Measurements from ENCODE around the gene ELAVL3. TPM values are rescaled to one million over a fixed set of nuclear protein-coding genes. Genes with fewer than 3 reads are reported as not detected.

Gene ELAVL3
- total RNA-seq, 1 experiment from 2014 or later, result not detected

GRCh38 chr19:11447347-11448262, 33.2 kb downstream of the ELAVL3 start:
- H3K36me3 ChIP-seq (ENCODE audit: control insufficient read depth, insufficient read depth, low read length), result no peaks in the 10 kb centered on the region; the same call in 1 of the 2 replicates
- no peak for TF ChIP-seq TCF7L2 (IDR thresholded peaks at IDR 0.05; ENCODE audit: low read depth, low read length)
- TF ChIP-seq REST (IDR thresholded peaks at IDR 0.05; ENCODE audit: insufficient read depth in 1 of 2, low read depth in 2 of 2, low read length in 1 of 2), result no peak
- no peak for TF ChIP-seq POLR2AphosphoS5 (IDR thresholded peaks at IDR 0.05; ENCODE audit: low read depth, low read length)
- TF ChIP-seq SIN3A (IDR thresholded peaks at IDR 0.05; ENCODE audit: borderline replicate concordance, insufficient read depth, low read depth, low read length), result no peak
- TF ChIP-seq CTCF (IDR thresholded peaks at IDR 0.05), result no peak
- intact Hi-C loops (cut with micrococcal nuclease; ENCODE audit: unreplicated experiment), result loop anchor here (2.0 kb wide), 1 partner anchor 67 kb away; no protein-coding TSS in a partner anchor

GRCh38 chr19:11446652-11447301, 34.1 kb downstream of the ELAVL3 start:
- intact Hi-C loops (cut with micrococcal nuclease; ENCODE audit: unreplicated experiment), result loop anchor here (2.0 kb wide), 1 partner anchor 66 kb away; no protein-coding TSS in a partner anchor
- Histone ChIP-seq H3K27me3 (ENCODE audit: control insufficient read depth, insufficient read depth, low read length) (no peaks in the 10 kb centered on the region), H3K9me3 (ENCODE audit: control insufficient read depth, insufficient read depth, low read depth, low read length) (no peaks in the 10 kb centered on the region), H3K4me1 (ENCODE audit: control insufficient read depth, insufficient read depth, low read length) (no peaks in the 10 kb centered on the region), H3K27ac (ENCODE audit: low read length) (no peak overlapping the region), H3K36me3 (ENCODE audit: control insufficient read depth, insufficient read depth, low read length) (no peaks in the 10 kb centered on the region; the same call in 1 of the 2 replicates), H3K4me3 (ENCODE audit: low read depth in 2 of 2, low read length in 2 of 2) (no peak overlapping the region)
- in situ Hi-C loops (cut with HindIII; ENCODE audit: low pct_unique_long_range_greater_than_20kb, low sequenced_read_pairs), result no loop called here
- DNase-seq (ENCODE audit: low read depth, low spot score) (no peak), ATAC-seq (peak; percentile 85)
- ChIA-PET POLR2A (no interaction called here), CTCF (no interaction called here)
- BruUV-seq (replicated peaks), result no TSS peak
- no peak for TF ChIP-seq TCF7L2 (IDR thresholded peaks at IDR 0.05; ENCODE audit: low read depth, low read length)
- peak; percentile 85 for TF ChIP-seq CTCF (IDR thresholded peaks at IDR 0.05)
- no peak for TF ChIP-seq REST (IDR thresholded peaks at IDR 0.05; ENCODE audit: insufficient read depth in 1 of 2, low read depth in 2 of 2, low read length in 1 of 2)
- no peak for TF ChIP-seq SIN3A (IDR thresholded peaks at IDR 0.05; ENCODE audit: borderline replicate concordance, insufficient read depth, low read depth, low read length)
- no peak for TF ChIP-seq POLR2AphosphoS5 (IDR thresholded peaks at IDR 0.05; ENCODE audit: low read depth, low read length)

More at GRCh38 chr19:11447347-11448262, 33.2 kb downstream of the ELAVL3 start:
- in situ Hi-C loops (cut with HindIII; ENCODE audit: low pct_unique_long_range_greater_than_20kb, low sequenced_read_pairs), result no loop called here
- no peak overlapping the region for H3K27ac ChIP-seq (ENCODE audit: low read length)
- H3K4me3 ChIP-seq (ENCODE audit: low read depth in 2 of 2, low read length in 2 of 2), result no peak overlapping the region
- POLR2A ChIA-PET, result interaction anchor here (0.5 kb wide), 1 partner anchor 21 kb away, joined by 4 read pairs; no protein-coding TSS in a partner anchor
- BruUV-seq (replicated peaks), result no TSS peak
- CTCF ChIA-PET, result interaction anchor here (0.5 to 1.0 kb wide), 3 partner anchors 12 to 71 kb away, joined by 3 to 4 read pairs (median 4); no protein-coding TSS in a partner anchor
- no peak for DNase-seq (ENCODE audit: low read depth, low spot score)
- H3K4me1 ChIP-seq (ENCODE audit: control insufficient read depth, insufficient read depth, low read length), result no peaks in the 10 kb centered on the region
- H3K27me3 ChIP-seq (ENCODE audit: control insufficient read depth, insufficient read depth, low read length), result no peaks in the 10 kb centered on the region
- ATAC-seq, result no peak
- H3K9me3 ChIP-seq (ENCODE audit: control insufficient read depth, insufficient read depth, low read depth, low read length), result no peaks in the 10 kb centered on the region
